ENCODE data around the gene MYO7B.

Gene MYO7B

GRCh38 chr2:127638361-127639110 lies 103.1 kb downstream of the MYO7B start:
- peak; percentile 39 for DNase-seq (ENCODE audit: low spot score)

GRCh38 chr2:127639111-127639474 lies 103.6 kb downstream of the MYO7B start:
- DNase-seq (ENCODE audit: low spot score): no peak

- DNase-seq (ENCODE audit: low spot score): no peak
These were observed 104.9 kb downstream of the MYO7B start for GRCh38 chr2:127640082-127641072.

GRCh38 chr2:127641133-127641532 lies 105.7 kb downstream of the MYO7B start:
- no peak for DNase-seq (ENCODE audit: low spot score)

- no peak for DNase-seq (ENCODE audit: low spot score)
These were observed 106.5 kb downstream of the MYO7B start for GRCh38 chr2:127641846-127642507.

GRCh38 chr2:127642706-127643438 lies 107.4 kb downstream of the MYO7B start:
- no peak for DNase-seq (ENCODE audit: low spot score)

GRCh38 chr2:127643439-127644065 lies 108.1 kb downstream of the MYO7B start:
- no peak for DNase-seq (ENCODE audit: low spot score)

- DNase-seq (ENCODE audit: low spot score): no peak
These were observed 108.9 kb downstream of the MYO7B start for GRCh38 chr2:127644066-127645025.

- no peak for DNase-seq (ENCODE audit: low spot score)
These were observed 109.5 kb downstream of the MYO7B start for GRCh38 chr2:127645026-127645394.

- no peak for DNase-seq (ENCODE audit: low spot score)
These were observed 110.2 kb downstream of the MYO7B start, which contains the start of gene GPR17 for GRCh38 chr2:127645395-127646291. GPR17 (plus strand) TSS chr2:127646153; CDS start chr2:127650736, 4,583 bp downstream.

GRCh38 chr2:127646487-127647241 lies 111.2 kb downstream of the MYO7B start:
- peak; percentile 20 for DNase-seq (ENCODE audit: low spot score)

- DNase-seq (ENCODE audit: low spot score): peak; percentile 45
These were observed 112.0 kb downstream of the MYO7B start for GRCh38 chr2:127647242-127648190.

GRCh38 chr2:127648321-127648720 lies 112.8 kb downstream of the MYO7B start:
- no peak for DNase-seq (ENCODE audit: low spot score)

- no peak for DNase-seq (ENCODE audit: low spot score)
These were observed 113.7 kb downstream of the MYO7B start for GRCh38 chr2:127649100-127649611.

- peak; percentile 79 for DNase-seq (ENCODE audit: low spot score)
These were observed 114.2 kb downstream of the MYO7B start for GRCh38 chr2:127649684-127650040.

GRCh38 chr2:127650041-127650784 lies 114.7 kb downstream of the MYO7B start:
- no peak for DNase-seq (ENCODE audit: low spot score)
